Activated CD8-positive, alpha-beta memory T cell treated with anti-CD3 and anti-CD28 coated beads for 1 hour (primary cell): ENCODE measurements around the gene HNRNPA3.

Experiments used
- DNase-seq, 2 donors: peaks; one replicate each; pipeline ENCODE4 v3.0.0-alpha.2; 2020; ENCODE audit warnings: low read depth in 1 of 2; ENCODE audit errors: extremely low read depth in 1 of 2

Gene HNRNPA3

DNA sequence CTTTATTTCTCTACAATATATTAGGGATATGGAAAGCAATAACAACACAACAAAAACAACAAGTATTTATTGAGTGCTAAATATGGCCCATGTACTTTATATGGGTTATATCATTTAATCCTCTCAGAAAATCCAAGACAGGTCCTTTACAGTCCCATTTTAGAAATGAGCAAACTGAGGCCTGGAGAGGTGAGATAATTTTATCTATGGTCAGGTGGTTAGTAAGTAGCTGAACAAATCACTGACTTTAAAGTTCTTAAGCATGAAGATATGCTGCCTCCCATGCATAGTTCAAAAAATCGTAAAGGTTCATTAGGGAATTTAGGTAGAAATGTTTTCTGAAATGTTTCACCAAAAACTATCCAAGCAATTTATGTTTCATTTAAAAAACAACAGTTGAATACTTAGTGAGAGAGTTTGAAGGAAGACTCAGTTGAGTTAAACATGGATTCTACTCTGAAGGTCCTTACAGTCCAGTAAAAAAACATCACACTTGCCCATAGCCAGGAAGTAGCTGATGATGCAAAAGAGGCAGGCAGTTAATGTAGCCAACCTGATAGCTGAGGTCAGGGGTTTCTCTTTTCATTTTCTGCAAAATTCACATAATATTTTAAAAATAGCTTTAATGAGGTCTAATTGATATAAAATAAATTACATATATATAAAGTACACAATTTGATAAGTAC, 59.5 kb downstream of the HNRNPA3 start:
- no peak for DNase-seq

DNA sequence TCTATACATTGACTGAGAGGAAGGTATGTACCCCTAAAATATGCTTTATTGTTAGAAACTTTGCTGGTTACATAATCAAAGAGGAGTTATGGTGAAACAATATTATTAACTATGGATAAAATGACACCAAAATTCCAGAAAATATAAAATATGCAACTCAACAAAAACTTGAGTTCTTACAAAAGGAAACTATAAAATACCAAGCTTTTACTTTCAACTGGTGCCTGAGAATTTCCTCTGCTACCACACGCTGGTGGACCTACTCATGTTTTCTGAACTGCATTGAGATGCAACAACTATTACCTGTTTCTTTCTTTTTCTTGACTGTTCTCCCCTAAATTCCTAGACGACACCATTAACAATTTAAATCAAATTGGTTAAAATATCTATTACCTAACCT, 60.2 kb downstream of the HNRNPA3 start:
- no peak for DNase-seq

DNA sequence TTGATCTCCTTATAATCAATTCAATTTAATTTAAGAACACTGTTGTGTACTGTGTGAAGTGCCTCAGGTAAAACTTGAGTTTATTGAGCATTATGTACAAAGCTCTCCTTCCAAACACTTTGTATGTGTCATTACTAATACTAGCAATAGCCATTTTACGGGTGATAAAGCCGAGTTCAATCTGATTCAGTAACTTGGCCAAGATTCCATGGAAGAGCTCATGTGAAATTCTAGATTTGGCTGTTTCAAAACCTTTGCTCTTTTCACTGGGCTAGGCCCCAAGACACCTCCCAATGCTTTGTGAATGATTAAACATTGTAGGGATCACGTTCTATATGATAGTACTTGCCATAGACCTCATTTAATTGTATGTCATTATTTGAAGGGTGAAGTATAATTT, 60.8 kb downstream of the HNRNPA3 start:
- no peak for DNase-seq
